Prostate gland (tissue), 2 donors: ENCODE results near the gene EPHB3. TPM values are rescaled to one million over a fixed set of nuclear protein-coding genes. Genes with fewer than 3 reads are reported as not detected.

Experiments used
- DNase-seq: peaks from one replicate; pipeline ENCODE4 v3.0.0-alpha.2; 2019; ENCODE audit warnings: low spot score
- H3K27ac ChIP-seq, 2 donors: fragments of 200-600 bp; sonication (generic); 2 replicates each; pipeline ENCODE4 v1.5.1; 2017 to 2019
- H3K27me3 ChIP-seq: fragments of 200-600 bp; sonication (generic); replicated peaks from 2 replicates; pipeline ENCODE4 v1.5.1; 2019; ENCODE audit not compliant: insufficient read depth
- H3K36me3 ChIP-seq, 2 donors: fragments of 200-600 bp; sonication (generic); 1 replicate in 1 of 2; 2 replicates in 1 of 2; pipeline versions ENCODE4 v1.5.1 to v1.8.1; 2017 to 2019
- H3K4me1 ChIP-seq: fragments of 200-600 bp; sonication (generic); replicated peaks from 2 replicates; pipeline ENCODE4 v1.5.1; 2019
- H3K4me3 ChIP-seq, 2 donors: fragments of 200-600 bp; sonication (generic); 2 replicates each; pipeline ENCODE4 v1.5.1; 2017 to 2019
- H3K9me3 ChIP-seq: fragments of 200-600 bp; sonication (generic); 2 replicates; pipeline ENCODE4 v1.5.1; 2017
- CTCF ChIP-seq, 4 experiments: fragments of 200-600 bp in 2 of 4; fragments of 450-650 bp in 2 of 4; sonication (generic) in 2 of 4; IDR thresholded peaks; 1 replicate in 3 of 4; 2 replicates in 1 of 4; pipeline ENCODE4 v1.5.1; 2016 to 2019; ENCODE audit warnings: antibody characterized with exemption in 4 of 4, mild to moderate bottlenecking in 2 of 4, moderate library complexity in 2 of 4
- POLR2A ChIP-seq: fragments of 450-650 bp; IDR thresholded peaks from one replicate; pipeline ENCODE4 v1.6.1; 2016; ENCODE audit warnings: antibody characterized with exemption, mild to moderate bottlenecking
- POLR2AphosphoS5 ChIP-seq: sonication (generic); formaldehyde crosslinking; IDR thresholded peaks from one replicate; pipeline ENCODE4 v1.6.1; 2017; ENCODE audit warnings: antibody characterized with exemption
- WGBS: methylation state at CpG from one replicate; pipeline ENCODE4 v1.1.5; 2018; 5-methylcytosine and 5-hydroxymethylcytosine counted together
- intact Hi-C: fragments of 100-400 bp; cut with DNase I; formaldehyde crosslinking; loops from one replicate; pipeline ENCODE4 v1.14.2; 2022
- total RNA-seq, 2 donors: library from RNA; depleted of rRNA; stranded (reverse); fragments of >200 nt; gene quantifications; one replicate each; pipeline ENCODE4 v1.1.0, GENCODE V29; 2016

EPHB3 gene
- total RNA-seq, 2 donors from 2014 or later: 11.9 to 25.2 TPM

- Histone ChIP-seq H3K27ac (no peak overlapping the region), H3K4me3 (no peak overlapping the region), H3K27me3 (no peaks in the 10 kb centered on the region), H3K9me3 (no peaks in the 10 kb centered on the region), H3K4me1 (no peaks in the 10 kb centered on the region), H3K36me3 (no peaks in the 10 kb centered on the region)
- TF ChIP-seq POLR2A (no peak), POLR2AphosphoS5 (no peak), CTCF (IDR thresholded peaks at IDR 0.05) (no peak)
- WGBS: 90% methylated on average over 15 of the region's 15 CpGs
- intact Hi-C loops: no loop called here
- DNase-seq: no peak
These were observed 69.4 kb downstream of the EPHB3 start for GRCh38 chr3:184630861-184631471.

- Histone ChIP-seq H3K9me3 (no peaks in the 10 kb centered on the region), H3K27ac (no peak overlapping the region), H3K4me3 (no peak overlapping the region), H3K4me1 (no peaks in the 10 kb centered on the region), H3K27me3 (no peaks in the 10 kb centered on the region), H3K36me3 (no peaks in the 10 kb centered on the region)
- TF ChIP-seq POLR2A (no peak), POLR2AphosphoS5 (no peak), CTCF (IDR thresholded peaks at IDR 0.05) (no peak)
- WGBS: 82% methylated on average over 19 of the region's 19 CpGs
- intact Hi-C loops: no loop called here
- no peak for DNase-seq
These were observed 69.9 kb downstream of the EPHB3 start for GRCh38 chr3:184631472-184631861.

Other genes starting within 250 kb of the EPHB3 start
- gene EIF4G1, start 247.2 kb upstream of the EPHB3 start, total RNA-seq: 100 to 1,000 TPM; 331 to 370 TPM
- 10 to 100 TPM; 22.0 to 71.0 TPM for gene FAM131A, start 224.2 kb upstream of the EPHB3 start, total RNA-seq
- gene CLCN2, start 200.2 kb upstream of the EPHB3 start, total RNA-seq: 10 to 100 TPM in 1 of 2 donors, 1 to 10 TPM in 1; 4.9 to 47.5 TPM
- gene POLR2H, start 200.1 kb upstream of the EPHB3 start, total RNA-seq: 10 to 100 TPM; 62.7 to 89.2 TPM
- gene THPO, start 183.6 kb upstream of the EPHB3 start, total RNA-seq: not detected
- gene CHRD, start 181.7 kb upstream of the EPHB3 start, total RNA-seq: 1 to 10 TPM; 2.5 to 8.0 TPM
- gene MAGEF1, start 150.3 kb downstream of the EPHB3 start, total RNA-seq: 10 to 100 TPM; 50.2 to 71.6 TPM